Endodermal cell (in vitro differentiated cells): Measurements from ENCODE around the gene PXDN. TPM values are rescaled to one million over a fixed set of nuclear protein-coding genes. Genes with fewer than 3 reads are reported as not detected.

ENCODE experiments used
- DNase-seq: peaks from one replicate; pipeline ENCODE4 v3.0.0-alpha.2; 2017
- H3K27ac ChIP-seq: 2 replicates; pipeline ENCODE4 v1.5.1; 2013; ENCODE audit warnings: mild to moderate bottlenecking, low read depth, low read length, moderate library complexity
- H3K27me3 ChIP-seq: 2 replicates; pipeline ENCODE4 v1.6.1; 2013; ENCODE audit warnings: mild to moderate bottlenecking, low read length, moderate library complexity; ENCODE audit not compliant: insufficient read depth, control insufficient read depth, poor library complexity, severe bottlenecking
- H3K36me3 ChIP-seq: 2 replicates; pipeline ENCODE4 v1.7.0; 2013; ENCODE audit warnings: mild to moderate bottlenecking, low read length, moderate library complexity; ENCODE audit not compliant: control insufficient read depth, insufficient read depth
- H3K4me1 ChIP-seq: one replicate; pipeline ENCODE4 v1.7.0; 2013; ENCODE audit warnings: low read length; ENCODE audit not compliant: control insufficient read depth, insufficient read depth
- H3K4me3 ChIP-seq: 2 replicates; pipeline ENCODE4 v1.5.1; 2013; ENCODE audit warnings: mild to moderate bottlenecking, low read length, moderate library complexity
- H3K9ac ChIP-seq: 2 replicates; pipeline ENCODE4 v1.6.1; 2013; ENCODE audit warnings: mild to moderate bottlenecking, low read length, moderate library complexity; ENCODE audit not compliant: poor library complexity, severe bottlenecking; ENCODE audit errors: extremely low read depth
- H3K9me3 ChIP-seq: 2 replicates; pipeline ENCODE4 v1.6.1; 2013; ENCODE audit warnings: mild to moderate bottlenecking, low read length, moderate library complexity; ENCODE audit not compliant: control insufficient read depth
- H3K27ac Mint-ChIP-seq: 2 replicates; pipeline ENCODE4 v1.8.0; 2020; ENCODE audit warnings: mixed read lengths
- H3K27me3 Mint-ChIP-seq: 2 replicates; pipeline ENCODE4 v1.8.0; 2021; ENCODE audit warnings: mild to moderate bottlenecking, mixed read lengths; ENCODE audit not compliant: insufficient read depth
- H3K36me3 Mint-ChIP-seq: 2 replicates; pipeline ENCODE4 v1.8.0; 2020; ENCODE audit warnings: low read depth, mixed read lengths
- H3K4me1 Mint-ChIP-seq: 2 replicates; pipeline ENCODE4 v1.8.0; 2020; ENCODE audit warnings: mixed read lengths
- H3K4me3 Mint-ChIP-seq: 2 replicates; pipeline ENCODE4 v1.8.0; 2020; ENCODE audit warnings: mild to moderate bottlenecking, moderate library complexity, mixed read lengths
- H3K9me3 Mint-ChIP-seq: 2 replicates; pipeline ENCODE4 v1.8.0; 2020; ENCODE audit warnings: mild to moderate bottlenecking, mixed read lengths
- CTCF ChIP-seq: fragments of 200-600 bp; sonication (generic); conservative IDR thresholded peaks from 2 replicates; pipeline ENCODE4 v1.5.0; 2021; ENCODE audit warnings: antibody characterized with exemption, mild to moderate bottlenecking
- WGBS, 2 experiments: methylation state at CpG; one replicate each; pipeline versions ENCODE4 v1.1.5 to v1.1.7; 2013; ENCODE audit warnings: missing lambda C conversion rate in 2 of 2, mixed read lengths in 1 of 2; ENCODE audit not compliant: insufficient coverage in 1 of 2, insufficient read length in 1 of 2; 5-methylcytosine and 5-hydroxymethylcytosine counted together
- total RNA-seq, 2 donors: library from RNA; stranded (reverse); fragmentation: NEBNext Ultra II Directional in 1 of 2; extraction: Animal tissue kit (Norgen Biotek cat#: 25700) in 1 of 2; gene quantifications; 2 replicates in 1 of 2; 3 replicates in 1 of 2; pipeline ENCODE4 v1.2.1, GENCODE V29; 2021

PXDN gene
- total RNA-seq, 2 donors from 2014 or later = 212 to 247 TPM

- H3K4me3 Mint-ChIP-seq = no peak overlapping the region
- Histone ChIP-seq H3K4me3 (no peak overlapping the region), H3K9me3 (no peaks in the 10 kb centered on the region), H3K36me3 (no peaks in the 10 kb centered on the region), H3K27ac (no peak overlapping the region), H3K27me3 (no peaks in the 10 kb centered on the region), H3K4me1 (no peaks in the 10 kb centered on the region), H3K9ac (no peak overlapping the region)
- no peak for DNase-seq
- peaks cover 6% of the 10 kb centered on the region for H3K27me3 Mint-ChIP-seq
- peaks cover 3% of the 10 kb centered on the region for H3K4me1 Mint-ChIP-seq
- no peak overlapping the region for H3K27ac Mint-ChIP-seq
- no peaks in the 10 kb centered on the region for H3K9me3 Mint-ChIP-seq
- no peaks in the 10 kb centered on the region for H3K36me3 Mint-ChIP-seq
- WGBS, 2 experiments = 88 to 89% methylated on average over 2 to 4 of the region's 4 CpGs
- TF ChIP-seq CTCF = no peak
Measured at GRCh38 chr2:1778566-1778965, 34.3 kb upstream of the PXDN start.

- Histone ChIP-seq H3K27me3 (no peaks in the 10 kb centered on the region), H3K36me3 (no peaks in the 10 kb centered on the region), H3K9ac (no peak overlapping the region), H3K4me1 (no peaks in the 10 kb centered on the region), H3K9me3 (no peaks in the 10 kb centered on the region), H3K4me3 (no peak overlapping the region), H3K27ac (no peak overlapping the region)
- Mint-ChIP-seq H3K27ac (no peak overlapping the region), H3K36me3 (no peaks in the 10 kb centered on the region), H3K27me3 (peaks cover 6% of the 10 kb centered on the region), H3K4me3 (no peak overlapping the region), H3K4me1 (peaks cover 3% of the 10 kb centered on the region), H3K9me3 (no peaks in the 10 kb centered on the region)
- TF ChIP-seq CTCF = no peak
- WGBS, 2 experiments = 71 to 79% methylated on average over 5 of the region's 5 CpGs
- DNase-seq = no peak
Measured at GRCh38 chr2:1777781-1778180, 33.5 kb upstream of the PXDN start.

- no peak for DNase-seq
- Mint-ChIP-seq H3K9me3 (no peaks in the 10 kb centered on the region), H3K36me3 (no peaks in the 10 kb centered on the region), H3K27me3 (peaks cover 6% of the 10 kb centered on the region), H3K4me3 (no peak overlapping the region), H3K4me1 (peaks cover 3% of the 10 kb centered on the region), H3K27ac (no peak overlapping the region)
- H3K27me3 ChIP-seq = no peaks in the 10 kb centered on the region
- H3K4me3 ChIP-seq = no peak overlapping the region
- no peaks in the 10 kb centered on the region for H3K9me3 ChIP-seq
- 90 to 100% methylated on average over 1 to 2 of the region's 2 CpGs for WGBS, 2 experiments
- H3K36me3 ChIP-seq = no peaks in the 10 kb centered on the region
- H3K9ac ChIP-seq = no peak overlapping the region
- H3K27ac ChIP-seq = no peak overlapping the region
- TF ChIP-seq CTCF = no peak
- no peaks in the 10 kb centered on the region for H3K4me1 ChIP-seq
Measured at GRCh38 chr2:1777156-1777555, 32.8 kb upstream of the PXDN start.
